GM20431 (cell line): ENCODE measurements around the gene ROBO2.

Source experiments
- in situ Hi-C: fragments of 300-500 bp; cut with MseI, MboI; formaldehyde crosslinking; loops from one replicate; pipeline ENCODE4 v1.15.0; 2020; ENCODE audit warnings: low sequenced_read_pairs; ENCODE audit not compliant: unreplicated experiment

The ROBO2 gene

GRCh38 chr3:77182341-77182740 is 142.4 kb downstream of the ROBO2 start:
- in situ Hi-C loops: no loop called here

- in situ Hi-C loops: no loop called here
These were observed 146.4 kb downstream of the ROBO2 start for GRCh38 chr3:77186319-77186718.

- in situ Hi-C loops: no loop called here
These were observed 146.8 kb downstream of the ROBO2 start for GRCh38 chr3:77186728-77187127.

- in situ Hi-C loops: no loop called here
These were observed 148.3 kb downstream of the ROBO2 start for GRCh38 chr3:77188210-77188609.

GRCh38 chr3:77189258-77189657 is 149.4 kb downstream of the ROBO2 start:
- in situ Hi-C loops: no loop called here

GRCh38 chr3:77189684-77190083 is 149.8 kb downstream of the ROBO2 start:
- in situ Hi-C loops: no loop called here

- in situ Hi-C loops: no loop called here
These were observed 150.5 kb downstream of the ROBO2 start for GRCh38 chr3:77190374-77190773.

GRCh38 chr3:77191014-77191413 is 151.1 kb downstream of the ROBO2 start:
- in situ Hi-C loops: no loop called here

GRCh38 chr3:77191640-77192039 is 151.7 kb downstream of the ROBO2 start:
- in situ Hi-C loops: no loop called here

GRCh38 chr3:77195766-77196545 is 156.1 kb downstream of the ROBO2 start:
- in situ Hi-C loops: no loop called here

GRCh38 chr3:77197408-77197807 is 157.5 kb downstream of the ROBO2 start:
- in situ Hi-C loops: no loop called here

GRCh38 chr3:77203851-77204250 is 164.0 kb downstream of the ROBO2 start:
- in situ Hi-C loops: no loop called here

- in situ Hi-C loops: no loop called here
These were observed 164.9 kb downstream of the ROBO2 start for GRCh38 chr3:77204788-77205187.

GRCh38 chr3:77207753-77208152 is 167.9 kb downstream of the ROBO2 start:
- in situ Hi-C loops: no loop called here

- in situ Hi-C loops: no loop called here
These were observed 182.8 kb downstream of the ROBO2 start for GRCh38 chr3:77222701-77223100.

- in situ Hi-C loops: no loop called here
These were observed 187.7 kb downstream of the ROBO2 start for GRCh38 chr3:77227567-77227966.

GRCh38 chr3:77232557-77232956 is 192.7 kb downstream of the ROBO2 start:
- in situ Hi-C loops: no loop called here

- in situ Hi-C loops: no loop called here
These were observed 194.1 kb downstream of the ROBO2 start for GRCh38 chr3:77234004-77234403.

- in situ Hi-C loops: no loop called here
These were observed 196.2 kb downstream of the ROBO2 start for GRCh38 chr3:77236118-77236517.

GRCh38 chr3:77240072-77240650 is 200.3 kb downstream of the ROBO2 start:
- in situ Hi-C loops: no loop called here

GRCh38 chr3:77242371-77242770 is 202.5 kb downstream of the ROBO2 start:
- in situ Hi-C loops: no loop called here

GRCh38 chr3:77244981-77245380 is 205.1 kb downstream of the ROBO2 start:
- in situ Hi-C loops: no loop called here
